ENCODE results near the gene PTPRN2.

The PTPRN2 gene

DNA sequence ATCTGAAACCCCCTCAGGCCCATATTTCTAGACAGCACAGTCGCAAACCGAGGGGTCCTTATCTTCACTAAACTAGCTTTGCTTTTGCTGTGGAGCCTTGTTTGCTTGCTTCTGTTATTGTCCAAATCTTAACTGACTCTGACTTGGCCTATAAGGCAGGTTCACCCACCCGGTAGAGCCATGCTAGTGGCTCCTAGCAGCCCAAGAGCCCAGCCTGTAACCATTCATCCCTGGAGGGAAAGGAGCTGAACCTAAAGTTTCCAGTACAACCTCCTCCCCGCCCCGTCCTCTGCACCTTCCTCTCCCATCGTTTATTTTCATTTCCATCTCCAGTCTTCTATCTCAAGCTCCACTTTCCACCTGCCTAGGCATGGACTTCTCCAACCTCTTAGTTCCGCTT is 345.7 kb downstream of the PTPRN2 start:
- TF ChIP-seq, protein P1, sequence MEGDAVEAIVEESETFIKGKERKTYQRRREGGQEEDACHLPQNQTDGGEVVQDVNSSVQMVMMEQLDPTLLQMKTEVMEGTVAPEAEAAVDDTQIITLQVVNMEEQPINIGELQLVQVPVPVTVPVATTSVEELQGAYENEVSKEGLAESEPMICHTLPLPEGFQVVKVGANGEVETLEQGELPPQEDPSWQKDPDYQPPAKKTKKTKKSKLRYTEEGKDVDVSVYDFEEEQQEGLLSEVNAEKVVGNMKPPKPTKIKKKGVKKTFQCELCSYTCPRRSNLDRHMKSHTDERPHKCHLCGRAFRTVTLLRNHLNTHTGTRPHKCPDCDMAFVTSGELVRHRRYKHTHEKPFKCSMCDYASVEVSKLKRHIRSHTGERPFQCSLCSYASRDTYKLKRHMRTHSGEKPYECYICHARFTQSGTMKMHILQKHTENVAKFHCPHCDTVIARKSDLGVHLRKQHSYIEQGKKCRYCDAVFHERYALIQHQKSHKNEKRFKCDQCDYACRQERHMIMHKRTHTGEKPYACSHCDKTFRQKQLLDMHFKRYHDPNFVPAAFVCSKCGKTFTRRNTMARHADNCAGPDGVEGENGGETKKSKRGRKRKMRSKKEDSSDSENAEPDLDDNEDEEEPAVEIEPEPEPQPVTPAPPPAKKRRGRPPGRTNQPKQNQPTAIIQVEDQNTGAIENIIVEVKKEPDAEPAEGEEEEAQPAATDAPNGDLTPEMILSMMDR (conservative IDR thresholded peaks at IDR 0.05; ENCODE audit: low read length): no peak
- DNase-seq (ENCODE audit: low read depth): no peak
- no peak overlapping the region for H3K4me3 ChIP-seq (ENCODE audit: low read length)

DNA sequence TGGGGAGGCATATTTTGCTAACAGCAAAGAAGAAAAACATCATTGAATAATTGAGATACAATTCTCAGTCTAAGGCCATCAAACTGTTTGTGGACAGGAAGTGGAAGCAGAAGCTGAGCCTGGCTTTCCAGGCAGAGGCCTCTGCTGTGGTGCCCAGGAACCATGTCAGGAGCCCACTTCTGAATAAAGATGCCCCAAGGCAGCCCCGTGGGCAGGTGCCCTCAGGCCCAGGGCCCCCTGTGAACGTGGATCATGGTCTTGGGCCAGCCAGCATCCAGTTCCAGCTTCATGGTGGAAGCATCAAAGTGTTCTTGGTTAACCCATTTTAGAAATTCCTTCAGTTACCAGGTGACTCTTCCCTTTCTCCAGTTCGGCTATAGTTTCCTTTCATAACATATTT is 346.8 kb downstream of the PTPRN2 start:
- no peak for DNase-seq (ENCODE audit: low read depth)
- no peak overlapping the region for H3K4me3 ChIP-seq (ENCODE audit: low read length)
- TF ChIP-seq, protein P1 (conservative IDR thresholded peaks at IDR 0.05; ENCODE audit: low read length): no peak

DNA sequence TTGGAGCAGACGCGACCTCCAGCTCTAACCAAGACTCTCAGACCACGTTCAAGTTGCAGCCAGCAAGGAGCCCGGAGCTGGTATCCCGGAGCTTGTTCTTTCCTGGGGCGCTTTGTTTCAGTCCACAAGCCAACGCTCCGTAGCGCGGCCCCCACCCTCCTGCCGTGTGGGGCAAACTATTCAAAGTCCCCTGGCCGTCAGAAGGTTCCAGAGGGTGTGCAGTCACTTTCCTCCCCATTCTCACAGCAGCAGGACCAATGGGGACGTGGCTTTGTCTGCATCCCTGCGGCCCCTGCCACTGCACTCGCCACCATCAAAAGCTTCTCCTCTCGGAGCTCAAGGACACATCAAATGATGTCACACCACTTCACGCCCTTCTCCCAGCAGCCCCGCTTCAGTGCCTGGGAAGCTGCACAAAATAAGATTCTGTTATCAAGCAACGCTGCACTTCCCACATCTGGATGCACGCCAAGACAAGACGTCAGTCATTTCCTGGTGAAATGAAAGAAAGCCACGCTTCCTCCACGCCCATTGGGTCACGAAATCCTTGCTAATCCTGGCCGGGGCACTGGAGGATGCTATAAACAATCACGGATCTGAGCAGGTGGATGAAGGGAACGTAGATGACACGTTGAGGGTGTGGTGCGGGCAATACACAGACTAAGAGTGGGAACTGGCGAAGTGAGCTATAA is 348.2 kb downstream of the PTPRN2 start:
- no peak for DNase-seq (ENCODE audit: low read depth)
- no peak overlapping the region for H3K4me3 ChIP-seq (ENCODE audit: low read length)
- TF ChIP-seq, protein P1 (conservative IDR thresholded peaks at IDR 0.05; ENCODE audit: low read length): no peak

DNA sequence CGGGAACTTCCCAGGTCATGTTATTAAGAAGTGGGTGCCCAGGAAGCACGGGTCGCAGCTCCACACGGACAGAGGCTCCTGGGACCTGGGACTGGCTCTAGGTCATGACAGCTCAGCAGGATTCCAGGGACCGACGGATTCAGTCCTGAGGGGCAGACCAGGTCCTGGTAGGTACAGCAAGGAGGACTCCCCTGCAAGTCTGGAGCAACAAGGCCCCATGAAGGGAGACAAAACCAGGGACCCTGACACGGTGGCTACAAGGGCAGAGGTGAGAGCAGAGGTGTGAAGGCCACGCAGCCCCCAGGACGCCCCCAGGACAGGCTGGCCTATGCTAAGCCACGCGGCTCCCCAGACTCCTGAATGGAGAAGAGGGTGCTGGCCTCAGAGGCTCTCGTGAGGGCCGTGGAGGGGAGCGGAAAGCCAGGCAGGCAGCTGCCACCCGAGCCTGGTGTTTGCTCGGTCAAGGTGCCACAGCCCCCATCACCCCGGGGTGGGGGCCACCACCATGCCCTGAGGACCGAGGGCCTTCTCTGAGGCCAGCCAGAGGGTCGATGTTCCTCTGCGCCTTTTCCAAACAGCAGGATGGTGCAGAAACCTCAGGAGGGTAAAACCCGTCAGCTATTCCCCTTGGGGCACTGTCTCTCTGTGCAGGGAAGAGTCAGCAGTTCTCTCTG is 348.9 kb downstream of the PTPRN2 start:
- no peak for DNase-seq (ENCODE audit: low read depth)
- TF ChIP-seq, protein P1 (conservative IDR thresholded peaks at IDR 0.05; ENCODE audit: low read length): no peak
- no peak overlapping the region for H3K4me3 ChIP-seq (ENCODE audit: low read length)

DNA sequence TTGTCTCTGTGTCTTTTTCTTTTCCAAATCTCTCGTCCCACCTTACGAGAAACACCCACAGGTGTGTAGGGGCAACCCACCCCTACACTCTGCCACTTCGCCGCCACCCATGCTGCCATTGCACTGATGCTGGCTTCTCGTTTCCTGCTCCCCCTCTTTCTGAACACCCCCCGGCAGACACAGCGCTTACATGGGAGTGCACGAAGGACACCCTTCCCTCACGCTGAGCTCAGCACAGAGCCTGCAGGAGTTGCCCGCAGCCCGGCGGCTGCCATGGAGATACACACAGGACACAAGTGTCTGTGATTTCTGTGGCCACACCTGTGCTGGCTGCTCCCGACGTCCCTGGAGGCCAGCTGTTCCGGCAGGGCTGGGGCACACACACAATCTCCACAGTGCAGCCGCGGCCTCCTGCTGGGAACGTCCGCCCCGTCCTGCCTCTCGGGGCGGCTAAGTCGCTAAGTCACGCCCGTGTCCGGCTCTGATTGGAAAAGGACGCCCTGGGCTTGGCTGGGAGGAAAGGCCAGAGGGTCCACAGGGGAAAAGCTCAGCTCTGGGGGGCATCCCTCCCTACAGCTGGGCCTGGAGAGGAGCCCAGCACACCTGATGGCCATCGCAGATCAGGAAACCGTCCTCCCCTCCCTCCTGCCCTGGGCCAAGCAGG is 349.8 kb downstream of the PTPRN2 start:
- no peak overlapping the region for H3K4me3 ChIP-seq (ENCODE audit: low read length)
- DNase-seq (ENCODE audit: low read depth): no peak
- TF ChIP-seq, protein P1 (conservative IDR thresholded peaks at IDR 0.05; ENCODE audit: low read length): no peak

DNA sequence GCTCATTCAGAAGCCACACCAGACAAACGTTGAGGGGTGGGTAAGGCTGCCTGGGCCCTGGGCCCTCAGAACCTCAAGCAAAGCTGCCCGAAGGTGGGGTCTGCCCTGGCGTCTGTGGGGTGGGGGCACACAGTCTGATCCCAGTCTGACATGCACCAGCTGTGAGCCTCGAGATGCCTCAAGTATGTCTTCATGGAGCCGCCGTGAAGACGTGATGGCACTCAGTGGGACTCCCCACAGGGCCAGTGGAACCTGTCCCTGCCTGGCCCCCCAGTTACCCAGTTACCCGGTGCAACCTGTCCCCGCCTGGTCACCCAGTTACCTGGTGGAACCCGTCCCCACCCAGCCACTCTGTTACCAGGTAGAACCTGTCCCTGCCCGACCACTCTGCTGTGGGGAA is 351.2 kb downstream of the PTPRN2 start:
- TF ChIP-seq, protein P1 (conservative IDR thresholded peaks at IDR 0.05; ENCODE audit: low read length): no peak
- no peak overlapping the region for H3K4me3 ChIP-seq (ENCODE audit: low read length)
- DNase-seq (ENCODE audit: low read depth): no peak

All from AG10803 (cell line).